GM12878 (cell line): Measurements from ENCODE around the gene PLBD1.

Experiments
- CEBPB ChIP-seq, 2 experiments: fragments of 150-350 bp in 1 of 2; IDR thresholded peaks; 2 replicates each; pipeline ENCODE4 v1.6.1; 2012 to 2014; ENCODE audit warnings: low read depth in 2 of 2, low read length in 2 of 2, borderline replicate concordance in 1 of 2, inconsistent platforms in 1 of 2
- CREB1 ChIP-seq: IDR thresholded peaks from 2 replicates; pipeline ENCODE4 v1.6.1; 2012; ENCODE audit warnings: low read depth, mild to moderate bottlenecking, inconsistent platforms
- POLR2AphosphoS5 ChIP-seq: IDR thresholded peaks from 2 replicates; pipeline ENCODE4 v1.6.1; 2011; ENCODE audit warnings: mild to moderate bottlenecking, low read length, inconsistent platforms

- no peak for TF ChIP-seq CREB1
- no peak for TF ChIP-seq POLR2AphosphoS5
- no peak for TF ChIP-seq CEBPB (IDR thresholded peaks at IDR 0.05; ENCODE audit: borderline replicate concordance in 1 of 2, low read depth in 2 of 2, low read length in 2 of 2)
Measured at GRCh38 chr12:14525964-14526363, 41.7 kb downstream of the PLBD1 start.
